Measurements from ENCODE around the gene DHRS13. TPM values are rescaled to one million over a fixed set of nuclear protein-coding genes. Genes with fewer than 3 reads are reported as not detected.

The DHRS13 gene
- total and polyA plus RNA-seq, 4 donors: 5.0 to 91.6 (median 11.0) TPM

DNA sequence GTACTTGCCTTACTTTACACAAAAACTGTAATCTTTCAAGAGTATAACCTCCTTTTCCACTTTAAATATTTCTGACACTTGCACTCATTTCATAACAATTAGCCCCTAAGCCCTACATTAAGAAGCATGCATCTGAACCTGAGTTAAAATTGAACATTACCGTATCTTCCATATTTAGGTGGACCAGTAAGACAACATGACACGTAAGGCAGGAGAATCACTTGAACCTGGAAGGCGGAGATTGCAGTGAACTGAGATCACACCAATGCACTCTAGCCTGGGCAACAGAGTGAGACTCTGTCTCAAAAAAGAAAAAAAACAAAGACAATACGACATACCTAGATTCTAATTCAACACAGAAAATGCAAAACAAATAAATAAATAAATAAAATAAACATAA, 41.5 kb upstream of the DHRS13 start:
- Histone ChIP-seq H3K27ac (ENCODE audit: low read depth in 1 of 2, low read length in 2 of 2) (no peak overlapping the region), H3K36me3 (ENCODE audit: control insufficient read depth in 4 of 4, insufficient read depth in 3 of 4, low read depth in 1 of 4, low read length in 3 of 4) (peaks cover 0 to 3% (median 1%) of the 10 kb centered on the region in 4 donors), H3K9me3 (ENCODE audit: control insufficient read depth in 4 of 4, low read length in 3 of 4) (no peaks in the 10 kb centered on the region), H3K27me3 (ENCODE audit: control insufficient read depth in 4 of 4, insufficient read depth in 4 of 4, low read length in 3 of 4) (no peaks in the 10 kb centered on the region), H3K9ac (ENCODE audit: low read depth in 1 of 2, low read length in 2 of 2) (no peak overlapping the region), H3K4me1 (ENCODE audit: control insufficient read depth in 4 of 4, insufficient read depth in 4 of 4, low read length in 3 of 4) (peaks cover 7 to 34% (median 29%) of the 10 kb centered on the region in 4 donors), H3K4me3 (ENCODE audit: low read depth in 1 of 3, low read length in 3 of 3) (no peak overlapping the region)
- TF ChIP-seq SP1 (IDR thresholded peaks at IDR 0.05) (no peak), EGR1 (IDR thresholded peaks at IDR 0.05; ENCODE audit: low read depth in 2 of 2) (no peak), GABPA (IDR thresholded peaks at IDR 0.05 in 1 of 2, conservative IDR thresholded peaks at IDR 0.05 in 1 of 2) (no peak), TAF1 (conservative IDR thresholded peaks at IDR 0.05) (no peak), FOXA1 (IDR thresholded peaks at IDR 0.05) (no peak), NR2F2 (IDR thresholded peaks at IDR 0.05) (no peak), RXRA (IDR thresholded peaks at IDR 0.05) (no peak), HNF4A (conservative IDR thresholded peaks at IDR 0.05) (no peak), FOXA2 (IDR thresholded peaks at IDR 0.05) (no peak), JUND (IDR thresholded peaks at IDR 0.05) (no peak), CTCF (IDR thresholded peaks at IDR 0.05; ENCODE audit: low read depth, low read length, missing input control) (no peak), ATF3 (IDR thresholded peaks at IDR 0.05) (no peak), YY1 (IDR thresholded peaks at IDR 0.05) (no peak), RAD21 (IDR thresholded peaks at IDR 0.05) (no peak), HNF4G (IDR thresholded peaks at IDR 0.05) (no peak), MAX (IDR thresholded peaks at IDR 0.05) (no peak)
- TF ChIP-seq, protein P1, sequence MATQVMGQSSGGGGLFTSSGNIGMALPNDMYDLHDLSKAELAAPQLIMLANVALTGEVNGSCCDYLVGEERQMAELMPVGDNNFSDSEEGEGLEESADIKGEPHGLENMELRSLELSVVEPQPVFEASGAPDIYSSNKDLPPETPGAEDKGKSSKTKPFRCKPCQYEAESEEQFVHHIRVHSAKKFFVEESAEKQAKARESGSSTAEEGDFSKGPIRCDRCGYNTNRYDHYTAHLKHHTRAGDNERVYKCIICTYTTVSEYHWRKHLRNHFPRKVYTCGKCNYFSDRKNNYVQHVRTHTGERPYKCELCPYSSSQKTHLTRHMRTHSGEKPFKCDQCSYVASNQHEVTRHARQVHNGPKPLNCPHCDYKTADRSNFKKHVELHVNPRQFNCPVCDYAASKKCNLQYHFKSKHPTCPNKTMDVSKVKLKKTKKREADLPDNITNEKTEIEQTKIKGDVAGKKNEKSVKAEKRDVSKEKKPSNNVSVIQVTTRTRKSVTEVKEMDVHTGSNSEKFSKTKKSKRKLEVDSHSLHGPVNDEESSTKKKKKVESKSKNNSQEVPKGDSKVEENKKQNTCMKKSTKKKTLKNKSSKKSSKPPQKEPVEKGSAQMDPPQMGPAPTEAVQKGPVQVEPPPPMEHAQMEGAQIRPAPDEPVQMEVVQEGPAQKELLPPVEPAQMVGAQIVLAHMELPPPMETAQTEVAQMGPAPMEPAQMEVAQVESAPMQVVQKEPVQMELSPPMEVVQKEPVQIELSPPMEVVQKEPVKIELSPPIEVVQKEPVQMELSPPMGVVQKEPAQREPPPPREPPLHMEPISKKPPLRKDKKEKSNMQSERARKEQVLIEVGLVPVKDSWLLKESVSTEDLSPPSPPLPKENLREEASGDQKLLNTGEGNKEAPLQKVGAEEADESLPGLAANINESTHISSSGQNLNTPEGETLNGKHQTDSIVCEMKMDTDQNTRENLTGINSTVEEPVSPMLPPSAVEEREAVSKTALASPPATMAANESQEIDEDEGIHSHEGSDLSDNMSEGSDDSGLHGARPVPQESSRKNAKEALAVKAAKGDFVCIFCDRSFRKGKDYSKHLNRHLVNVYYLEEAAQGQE (IDR thresholded peaks at IDR 0.05): no peak
- TF ChIP-seq, protein P2, sequence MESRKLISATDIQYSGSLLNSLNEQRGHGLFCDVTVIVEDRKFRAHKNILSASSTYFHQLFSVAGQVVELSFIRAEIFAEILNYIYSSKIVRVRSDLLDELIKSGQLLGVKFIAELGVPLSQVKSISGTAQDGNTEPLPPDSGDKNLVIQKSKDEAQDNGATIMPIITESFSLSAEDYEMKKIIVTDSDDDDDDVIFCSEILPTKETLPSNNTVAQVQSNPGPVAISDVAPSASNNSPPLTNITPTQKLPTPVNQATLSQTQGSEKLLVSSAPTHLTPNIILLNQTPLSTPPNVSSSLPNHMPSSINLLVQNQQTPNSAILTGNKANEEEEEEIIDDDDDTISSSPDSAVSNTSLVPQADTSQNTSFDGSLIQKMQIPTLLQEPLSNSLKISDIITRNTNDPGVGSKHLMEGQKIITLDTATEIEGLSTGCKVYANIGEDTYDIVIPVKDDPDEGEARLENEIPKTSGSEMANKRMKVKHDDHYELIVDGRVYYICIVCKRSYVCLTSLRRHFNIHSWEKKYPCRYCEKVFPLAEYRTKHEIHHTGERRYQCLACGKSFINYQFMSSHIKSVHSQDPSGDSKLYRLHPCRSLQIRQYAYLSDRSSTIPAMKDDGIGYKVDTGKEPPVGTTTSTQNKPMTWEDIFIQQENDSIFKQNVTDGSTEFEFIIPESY (IDR thresholded peaks at IDR 0.05): no peak
- DNase-seq (ENCODE audit: low spot score): no peak
- 94% methylated on average over 4 of the region's 4 CpGs for WGBS
